Iris pigment epithelial cell (primary cell): ENCODE data around the gene ADORA2B.
A peak's percentile ranks its signal among the peaks of the same experiment; 100 is the strongest.
"Not testable (repeated sequence)": the region's sequence is repeated elsewhere in the genome, so short reads cannot be mapped to it uniquely, and the experiment has no call there.

Experiments used
- DNase-seq: peaks from one replicate; pipeline ENCODE4 v3.0.0-alpha.2; 2011; ENCODE audit warnings: low read depth

The ADORA2B gene

DNA sequence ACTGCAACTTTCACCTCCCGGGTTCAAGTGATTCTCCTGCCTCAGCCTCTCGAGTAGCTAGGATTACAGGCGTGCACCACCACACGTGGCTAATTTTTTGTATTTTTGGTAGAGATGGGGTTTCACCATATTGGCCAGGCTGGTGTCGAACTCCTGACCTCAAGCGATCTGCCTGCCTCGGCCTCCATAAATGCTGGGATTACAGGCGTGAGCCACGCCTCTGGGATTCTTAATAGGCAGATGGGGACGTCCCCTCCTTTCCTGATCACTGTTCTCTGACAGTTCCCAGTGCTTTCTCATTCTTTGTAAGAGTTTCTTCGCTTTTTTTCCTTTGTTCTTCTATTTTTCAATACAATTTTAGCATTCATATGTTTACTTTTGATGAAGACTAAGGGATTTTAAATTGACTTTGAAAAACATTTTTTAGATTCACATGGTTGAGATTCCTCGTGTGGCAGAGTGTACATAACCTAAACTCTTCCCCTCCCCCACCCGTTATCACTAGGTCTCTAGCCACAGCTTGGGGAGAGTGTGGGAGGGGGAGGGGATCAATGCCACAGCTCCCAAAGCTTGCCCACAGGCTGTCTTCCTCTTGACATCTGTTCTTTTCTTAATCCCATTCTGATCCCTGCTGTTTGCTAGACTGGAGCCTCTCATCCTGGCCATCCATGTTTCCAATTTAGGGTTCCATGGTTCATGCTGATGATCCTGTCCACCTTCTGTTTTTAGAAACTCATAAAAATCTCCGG lies 11.0 kb downstream of the ADORA2B start:
- DNase-seq = no peak

GRCh38 chr17:15957206-15957605 lies 12.3 kb downstream of the ADORA2B start:
- DNase-seq = no peak

DNA sequence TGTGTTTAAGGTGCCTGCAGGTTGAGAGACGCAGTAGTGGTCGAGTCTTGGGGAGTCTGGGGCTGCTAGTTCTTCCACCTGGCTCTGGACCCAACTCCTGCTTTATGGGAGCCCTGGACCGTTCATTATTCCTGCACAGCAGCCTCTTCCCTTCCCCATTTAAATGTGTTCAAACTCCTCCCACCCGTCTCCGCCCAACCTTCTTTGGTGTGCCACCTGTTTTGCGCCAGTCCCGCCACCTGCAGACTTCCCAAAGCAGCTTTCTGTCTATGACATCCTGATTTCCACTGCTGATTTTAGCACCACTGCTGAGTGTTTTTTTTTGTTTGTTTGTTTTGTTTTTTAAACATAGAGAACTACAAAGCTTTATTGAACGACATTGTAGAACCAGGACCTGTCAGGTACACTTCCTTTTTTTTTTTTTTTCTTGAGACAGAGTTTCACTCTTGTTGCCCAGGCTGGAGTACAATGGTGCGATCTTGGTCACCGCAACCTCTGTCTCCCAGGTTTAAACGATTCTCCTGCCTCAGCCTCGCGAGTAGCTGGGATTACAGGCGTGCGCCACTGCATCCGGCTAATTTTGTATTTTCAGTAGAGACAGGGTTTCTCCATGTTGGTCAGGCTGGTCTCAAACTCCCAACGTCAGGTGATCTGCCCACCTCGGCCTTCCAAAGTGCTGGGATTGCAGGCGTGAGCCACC lies 12.8 kb downstream of the ADORA2B start:
- no peak for DNase-seq

GRCh38 chr17:15958484-15958854 lies 13.5 kb downstream of the ADORA2B start:
- no peak for DNase-seq

DNA sequence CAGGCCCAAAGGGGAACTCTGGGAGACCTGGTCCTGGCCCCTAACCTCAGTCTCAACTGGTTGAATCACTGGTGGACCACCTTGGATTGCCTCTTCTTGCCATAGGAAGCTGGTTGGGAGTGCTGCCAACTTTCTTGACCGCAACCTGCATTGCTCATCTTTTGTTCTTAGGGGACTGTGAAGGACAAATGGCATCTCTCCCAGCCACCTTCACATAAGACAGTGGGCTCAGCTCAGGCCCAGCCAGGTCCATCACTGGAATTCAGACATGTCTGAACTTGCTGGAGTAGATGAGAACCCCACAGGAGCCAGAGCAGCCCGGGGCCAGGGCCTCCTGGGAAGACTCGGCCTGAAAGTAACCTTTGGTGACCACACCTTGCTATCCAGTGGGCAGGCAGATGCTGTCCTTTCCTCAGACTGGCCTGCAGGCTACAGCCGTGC lies 18.8 kb downstream of the ADORA2B start:
- peak; percentile 80 for DNase-seq

DNA sequence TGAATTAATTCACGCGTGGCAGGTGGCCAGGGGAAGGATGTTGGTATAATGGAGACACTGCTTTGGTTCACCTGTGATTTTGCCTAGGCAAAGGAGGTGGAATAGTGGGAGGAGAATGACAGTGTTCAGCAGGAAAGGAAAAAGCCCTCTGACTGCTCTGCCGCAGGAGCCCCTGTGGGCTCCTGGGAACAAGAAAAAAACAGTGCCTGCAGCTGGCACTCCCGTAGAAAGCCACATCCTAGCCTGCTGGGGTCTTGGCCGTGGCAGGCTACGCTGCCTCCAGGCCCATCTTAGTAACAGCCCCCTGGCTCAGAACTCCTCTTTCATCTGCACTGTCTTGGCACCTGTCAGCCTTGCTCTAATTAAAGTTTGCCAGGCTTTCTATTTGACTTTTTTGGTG lies 20.6 kb downstream of the ADORA2B start:
- DNase-seq = no peak

DNA sequence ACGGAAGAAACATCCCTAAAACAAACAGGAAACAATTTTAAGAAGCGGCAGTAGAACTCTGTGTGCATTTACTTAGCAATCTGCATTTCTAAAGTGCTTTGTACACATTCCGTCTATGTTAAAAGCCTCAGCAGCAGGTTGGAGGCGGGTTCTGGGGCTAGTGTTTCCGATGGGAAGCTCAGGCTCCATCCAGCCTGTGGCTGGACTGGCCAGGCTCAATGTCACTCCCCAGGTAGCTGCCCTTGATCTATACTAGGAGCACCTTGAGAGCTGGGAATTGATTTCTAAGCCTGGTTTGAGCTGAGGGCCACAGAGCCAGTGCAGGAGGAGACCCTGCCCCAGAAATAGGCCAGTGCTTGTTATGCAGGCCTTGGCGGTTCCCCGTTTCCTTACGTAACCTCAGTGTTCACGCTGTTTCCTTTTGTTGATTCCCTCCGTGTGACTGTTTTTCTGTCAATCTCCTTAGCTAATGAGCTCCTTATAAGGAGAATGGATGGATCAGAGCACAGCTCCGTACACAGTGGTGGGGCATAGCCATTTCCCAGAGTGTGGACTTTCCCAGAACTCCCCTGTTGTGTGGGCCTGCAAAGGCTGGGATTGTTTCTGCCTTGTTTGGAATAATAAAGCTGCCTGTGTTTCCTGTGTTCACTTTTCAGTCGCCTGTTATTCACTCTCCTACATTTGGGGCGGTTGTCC lies 21.4 kb downstream of the ADORA2B start:
- DNase-seq = peak; percentile 70

DNA sequence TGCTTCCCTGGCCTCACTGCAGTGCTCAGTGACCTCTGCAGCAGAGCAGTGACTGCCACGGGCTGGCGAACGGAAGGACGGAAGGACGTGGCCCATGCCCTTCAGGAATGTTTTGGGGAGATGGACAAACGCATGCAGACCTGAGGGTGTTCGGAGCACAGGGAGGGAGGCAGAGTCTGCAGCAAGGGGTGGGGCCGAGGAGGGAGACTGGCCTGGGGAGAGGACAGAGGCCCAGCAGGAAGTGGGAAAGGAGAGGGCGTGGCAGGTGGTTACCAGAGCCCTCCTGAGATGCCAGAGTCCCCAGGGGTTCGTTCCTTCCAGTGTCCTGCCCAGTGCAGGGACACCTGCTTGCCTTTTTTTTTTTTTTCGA lies 21.9 kb downstream of the ADORA2B start:
- no peak for DNase-seq

- DNase-seq = no peak
Measured at GRCh38 chr17:15967706-15968399, 22.9 kb downstream of the ADORA2B start.

DNA sequence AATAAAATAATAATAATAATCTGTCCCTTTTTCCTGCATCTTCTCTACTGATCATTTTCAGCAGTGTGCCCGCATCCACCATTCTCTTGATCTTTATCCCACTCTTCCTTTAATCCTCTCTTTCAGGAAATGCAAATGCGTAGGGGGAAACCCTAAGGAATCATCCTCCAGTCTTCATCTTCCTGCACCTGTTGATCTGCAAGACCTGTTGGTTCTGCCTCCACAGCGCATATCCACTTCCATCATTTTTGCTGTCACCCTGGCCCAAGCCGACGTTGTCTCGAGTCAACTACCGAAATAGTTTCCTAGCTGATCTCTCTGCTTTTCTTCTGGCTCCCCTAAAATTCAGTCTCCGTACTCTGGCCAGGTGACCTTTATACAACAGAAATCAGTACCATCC lies 24.5 kb downstream of the ADORA2B start:
- DNase-seq = no peak

DNA sequence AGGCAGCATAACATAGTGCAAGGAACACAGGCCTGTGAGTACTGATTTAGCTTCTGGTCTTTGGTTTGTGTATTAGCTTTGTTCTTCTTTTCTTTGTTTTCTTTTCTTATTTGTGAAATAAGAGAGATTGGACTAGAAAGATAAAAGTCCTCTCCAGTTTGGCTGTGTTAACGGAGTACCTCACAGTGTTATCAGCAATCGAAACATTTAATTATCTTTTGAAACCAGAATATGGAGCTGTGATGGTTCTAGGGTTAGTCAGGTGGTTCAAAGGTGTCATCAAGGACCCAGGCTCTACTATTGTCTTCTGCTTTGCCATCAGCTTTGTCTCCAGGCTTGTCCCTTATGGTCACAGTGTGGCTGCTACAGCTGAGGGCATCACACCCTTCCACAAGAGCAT lies 25.6 kb downstream of the ADORA2B start:
- DNase-seq = no peak

- DNase-seq = no peak
Measured at GRCh38 chr17:15971098-15971678, 26.3 kb downstream of the ADORA2B start.

- no peak for DNase-seq
Measured at GRCh38 chr17:15971882-15972281, 27.0 kb downstream of the ADORA2B start.

- DNase-seq = no peak
Measured at GRCh38 chr17:15972497-15972951, 27.6 kb downstream of the ADORA2B start.

DNA sequence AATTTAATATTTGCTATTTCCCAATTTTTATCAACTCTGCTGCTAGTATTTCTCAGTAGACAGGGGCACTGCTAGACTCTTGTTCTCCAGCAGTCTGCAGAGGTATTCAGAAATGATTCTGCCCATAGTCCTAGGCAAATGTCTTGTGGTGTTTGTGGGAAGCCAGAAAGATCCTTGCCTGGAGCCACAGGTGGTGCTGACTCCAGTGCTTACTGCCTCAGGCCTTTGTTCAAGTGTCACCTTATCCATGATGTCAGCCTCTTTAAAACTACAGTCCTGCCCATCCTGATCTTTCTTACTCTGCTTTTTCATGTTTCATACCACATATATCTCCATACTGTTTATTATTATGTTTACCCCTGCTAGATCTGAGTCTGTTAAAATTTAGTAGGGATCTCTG lies 28.1 kb downstream of the ADORA2B start:
- DNase-seq = no peak

DNA sequence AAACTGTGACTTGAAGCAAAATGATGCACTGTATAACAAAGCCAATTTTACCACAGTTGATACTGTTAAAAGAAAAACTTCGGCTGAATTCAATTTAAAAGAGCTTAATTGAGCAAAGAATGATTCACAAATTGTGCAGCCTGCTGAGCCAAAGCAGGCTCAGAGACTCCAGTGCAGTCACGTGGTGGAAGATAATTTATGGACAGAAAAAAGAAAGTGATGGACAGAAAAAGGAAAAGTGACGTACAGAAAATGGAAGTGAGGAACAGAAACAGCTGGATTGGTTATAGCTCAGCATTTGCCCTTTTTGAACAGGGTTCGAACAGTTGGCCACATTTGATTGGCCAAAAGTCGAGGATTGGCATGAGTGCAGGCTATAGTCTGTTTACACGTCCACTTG lies 28.9 kb downstream of the ADORA2B start:
- no peak for DNase-seq

GRCh38 chr17:15977894-15978293 lies 33.0 kb downstream of the ADORA2B start:
- no peak for DNase-seq

DNA sequence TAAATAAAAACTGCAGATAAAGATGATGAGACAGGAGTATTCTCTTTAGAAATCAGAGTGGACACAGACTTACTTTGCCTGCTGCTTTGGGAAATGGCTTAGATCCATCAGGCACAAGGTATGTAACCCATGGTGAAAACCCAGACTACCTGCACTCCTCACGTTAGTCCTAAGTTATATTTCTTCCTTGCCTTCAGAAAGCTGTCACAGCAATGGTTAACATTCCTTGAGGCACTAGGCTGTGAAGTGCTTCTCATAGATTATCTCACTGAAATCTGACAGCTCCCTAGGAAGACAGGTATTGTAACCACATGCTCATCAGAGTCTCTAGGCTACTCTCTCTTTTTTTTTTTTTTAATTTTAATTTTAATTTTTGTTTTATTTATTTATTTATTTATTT lies 33.7 kb downstream of the ADORA2B start:
- DNase-seq = no peak

DNA sequence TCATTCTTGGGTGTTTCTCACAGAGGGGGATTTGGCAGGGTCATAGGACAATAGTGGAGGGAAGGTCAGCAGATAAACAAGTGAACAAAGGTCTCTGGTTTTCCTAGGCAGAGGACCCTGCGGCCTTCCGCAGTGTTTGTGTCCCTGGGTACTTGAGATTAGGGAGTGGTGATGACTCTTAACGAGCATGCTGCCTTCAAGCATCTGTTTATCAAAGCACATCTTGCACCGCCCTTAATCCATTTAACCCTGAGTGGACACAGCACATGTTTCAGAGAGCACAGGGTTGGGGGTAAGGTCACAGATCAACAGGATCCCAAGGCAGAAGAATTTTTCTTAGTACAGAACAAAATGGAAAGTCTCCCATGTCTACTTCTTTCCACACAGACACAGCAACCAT lies 34.1 kb downstream of the ADORA2B start:
- DNase-seq = not testable (repeated sequence)

- peak; percentile 52 for DNase-seq
Measured at GRCh38 chr17:15981208-15981607, 36.3 kb downstream of the ADORA2B start.

DNA sequence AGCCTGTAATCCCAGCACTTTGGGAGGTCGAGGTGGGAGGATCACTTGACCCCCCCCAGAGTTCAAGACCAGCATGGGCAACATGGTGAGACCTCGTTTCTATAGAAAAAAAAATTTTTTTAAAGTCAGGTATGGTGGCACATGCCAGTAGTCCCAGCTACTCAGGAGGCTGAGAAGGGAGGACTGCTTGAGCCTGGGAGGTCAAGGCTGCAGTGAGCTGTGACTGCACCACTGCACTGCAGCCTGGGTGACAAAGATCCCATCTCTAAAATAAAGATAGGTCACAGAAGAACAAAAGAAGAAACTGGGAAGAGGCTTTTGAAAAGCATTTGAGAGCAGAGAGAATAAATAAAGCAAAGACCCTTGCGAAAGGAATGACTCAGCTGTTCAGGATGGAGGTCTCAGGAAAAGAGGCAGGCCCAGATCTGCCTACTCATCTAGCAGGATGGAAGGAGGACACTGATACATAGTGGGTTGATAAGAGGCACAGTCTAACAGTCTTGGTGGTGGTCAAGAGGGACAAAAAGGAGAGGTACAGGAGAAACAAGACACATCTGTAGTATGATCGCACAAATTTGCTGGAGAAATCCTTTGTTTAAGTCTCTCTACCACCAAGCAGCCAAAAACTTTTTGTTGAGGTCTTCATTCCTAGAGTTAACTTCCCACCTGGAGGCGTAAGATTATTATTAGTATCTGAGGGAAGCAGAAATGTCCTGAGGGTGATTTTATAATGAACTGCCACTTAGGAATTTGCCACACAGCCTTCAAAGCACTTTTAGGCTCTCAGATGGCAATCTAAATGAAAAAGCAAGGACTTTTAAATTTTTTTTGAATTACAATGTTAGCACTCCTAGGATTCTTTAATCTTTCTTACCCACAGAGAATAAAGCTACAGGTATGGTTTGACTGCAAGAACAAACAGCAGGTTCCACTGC lies 37.0 kb downstream of the ADORA2B start:
- peak; percentile 85 for DNase-seq
